GM18951 (cell line): ENCODE data around the gene UBE2K.
"Not testable (repeated sequence)": the region's sequence is repeated elsewhere in the genome, so short reads cannot be mapped to it uniquely, and the experiment has no call there.

Experiments used
- POLR2A ChIP-seq: IDR thresholded peaks from 4 replicates; pipeline ENCODE4 v1.6.1; 2011; ENCODE audit warnings: mild to moderate bottlenecking; ENCODE audit not compliant: insufficient read length, insufficient read depth; ENCODE audit errors: extremely low read depth
- in situ Hi-C: fragments of 300-500 bp; cut with MboI; formaldehyde crosslinking; loops from one replicate; pipeline ENCODE4 v1.12.0; 2022; ENCODE audit warnings: low sequenced_read_pairs, mixed read lengths, inconsistent platforms; ENCODE audit not compliant: unreplicated experiment

The UBE2K gene

DNA sequence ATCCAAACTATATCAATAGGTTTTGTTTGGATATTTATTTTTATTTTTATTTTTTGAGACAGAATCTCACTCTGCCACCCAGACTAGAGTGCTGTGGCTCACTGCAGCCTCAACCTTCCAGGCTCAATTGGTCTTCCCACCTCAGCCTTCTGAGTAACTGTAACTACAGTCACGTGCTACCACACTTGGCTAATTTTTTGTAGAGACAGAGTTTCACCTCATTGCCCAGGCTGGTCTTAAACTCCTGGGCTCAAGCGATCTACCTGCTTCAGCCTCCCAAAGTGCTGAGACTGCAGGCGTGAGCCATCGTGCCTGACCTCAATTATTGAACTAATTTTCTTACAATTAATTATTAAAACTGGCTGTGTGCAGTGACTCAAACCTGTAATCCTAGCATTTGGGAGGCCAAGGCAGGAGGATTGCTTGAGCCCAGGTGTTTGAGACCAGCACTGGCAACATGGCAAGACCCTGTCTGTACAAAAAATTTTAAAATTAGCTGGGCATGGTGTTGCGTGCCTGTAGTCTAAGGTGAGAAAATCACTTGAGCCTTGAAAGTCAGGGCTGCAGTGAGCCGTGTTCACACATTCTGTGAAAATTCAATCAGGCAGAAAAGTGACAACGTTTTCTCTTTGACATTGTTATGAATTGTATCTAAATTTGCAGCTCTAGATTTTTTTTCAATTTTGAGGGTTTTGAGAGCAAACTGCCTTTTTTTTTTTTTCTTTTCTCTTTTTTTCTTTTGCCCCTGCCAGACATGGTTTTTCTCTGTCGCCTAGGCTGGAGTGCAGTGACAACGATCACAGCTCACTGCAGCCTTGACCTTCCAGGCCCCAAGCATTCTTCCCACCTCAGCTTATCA is 66.0 kb downstream of the UBE2K start:
- no peak for TF ChIP-seq POLR2A
- in situ Hi-C loops = no loop called here

DNA sequence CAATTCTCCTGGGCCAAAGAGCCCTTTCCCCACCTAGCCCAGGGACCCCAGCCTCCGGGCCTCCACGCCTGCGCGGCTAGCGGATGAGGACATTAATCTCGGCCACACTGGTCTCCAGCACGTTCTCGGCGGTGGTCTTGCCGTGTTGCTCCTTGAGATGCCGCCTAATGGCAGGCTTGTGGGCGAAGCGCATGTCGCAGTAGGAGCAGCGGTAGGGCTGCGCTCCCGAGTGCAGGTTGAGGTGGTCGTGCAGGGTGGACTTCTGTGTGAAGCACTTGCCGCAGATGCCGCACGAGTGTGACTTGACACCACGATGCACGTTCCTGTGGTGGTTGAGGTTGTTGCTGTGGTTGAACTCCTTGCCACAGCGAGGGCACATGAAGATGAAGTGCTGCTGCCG is 72.1 kb downstream of the UBE2K start:
- TF ChIP-seq POLR2A = no peak
- in situ Hi-C loops = no loop called here

DNA sequence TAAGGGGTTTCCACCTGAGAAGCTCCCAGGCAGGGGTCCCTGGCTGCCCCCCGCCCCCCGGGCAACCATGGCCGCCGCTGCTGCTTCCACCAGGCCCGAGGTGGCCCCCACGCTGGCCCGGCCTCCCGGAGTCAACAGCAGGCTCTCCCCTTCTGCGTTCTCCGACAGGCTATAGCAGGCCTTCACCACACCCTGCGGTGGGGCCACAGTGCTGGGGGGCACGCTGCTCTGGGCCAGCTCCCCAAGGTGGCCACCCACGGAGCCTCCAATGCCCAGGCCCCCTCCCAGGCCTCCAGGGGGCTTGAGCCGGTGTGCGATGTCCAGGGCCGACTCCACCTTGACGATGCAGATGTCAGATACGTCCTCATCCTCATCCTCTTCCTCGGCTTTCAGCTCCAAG is 72.5 kb downstream of the UBE2K start:
- TF ChIP-seq POLR2A = no peak
- in situ Hi-C loops = no loop called here

DNA sequence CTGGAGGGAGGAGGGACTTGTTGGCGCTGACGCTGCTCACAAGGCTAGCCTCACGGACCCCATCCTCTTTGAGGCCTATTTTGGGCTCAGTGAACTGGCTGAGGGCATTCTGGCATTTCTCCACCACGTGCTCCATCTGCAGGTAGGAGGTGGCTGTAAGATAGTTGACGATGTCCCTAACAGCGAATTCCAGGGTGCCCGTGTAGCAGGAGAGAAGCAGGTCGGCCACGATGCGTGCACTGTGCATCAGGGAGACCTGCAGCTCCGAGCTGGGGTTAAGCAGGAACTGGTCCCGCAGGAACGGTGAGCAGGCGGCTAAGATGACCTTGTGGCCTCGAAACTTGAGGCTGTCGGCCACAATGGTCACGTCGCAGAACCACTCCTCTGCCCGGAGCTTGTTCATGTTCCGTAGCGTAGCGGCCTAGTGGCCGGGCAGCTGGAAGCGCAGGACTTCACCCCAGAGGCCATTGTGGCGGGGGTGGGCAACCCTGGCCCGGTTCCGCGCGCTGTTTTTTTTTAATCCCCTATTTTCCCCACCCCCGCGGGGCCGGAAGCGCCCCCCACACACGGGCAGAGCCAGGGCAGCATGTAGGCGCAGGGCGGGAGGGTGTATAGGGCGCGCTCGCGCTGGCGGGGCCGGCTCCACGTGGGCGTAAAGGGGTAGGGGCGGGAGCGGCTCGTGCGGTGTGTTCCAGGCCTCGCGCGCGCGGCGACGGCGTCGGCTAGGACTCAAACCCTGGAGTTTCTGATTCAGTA is 73.2 kb downstream of the UBE2K start:
- in situ Hi-C loops = no loop called here
- no peak for TF ChIP-seq POLR2A

DNA sequence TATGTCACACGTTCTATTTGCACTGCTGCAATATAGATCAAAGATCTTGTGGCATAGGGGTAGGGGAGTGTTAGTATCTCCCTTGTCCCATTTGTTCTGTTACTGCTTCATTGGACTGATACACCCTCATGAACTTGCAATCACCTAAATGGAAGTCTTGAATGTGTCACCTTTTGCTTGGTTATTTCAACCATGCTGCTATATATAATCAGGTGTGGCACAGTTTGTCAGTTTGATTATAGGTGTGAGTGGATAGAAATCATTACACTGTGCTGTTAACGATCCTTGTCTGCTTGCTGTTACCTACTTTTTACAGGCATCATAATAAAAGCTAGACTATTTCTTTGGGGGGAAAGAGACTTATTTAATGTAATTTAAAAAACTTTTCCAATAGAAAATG is 84.1 kb downstream of the UBE2K start:
- in situ Hi-C loops = not testable (repeated sequence)

DNA sequence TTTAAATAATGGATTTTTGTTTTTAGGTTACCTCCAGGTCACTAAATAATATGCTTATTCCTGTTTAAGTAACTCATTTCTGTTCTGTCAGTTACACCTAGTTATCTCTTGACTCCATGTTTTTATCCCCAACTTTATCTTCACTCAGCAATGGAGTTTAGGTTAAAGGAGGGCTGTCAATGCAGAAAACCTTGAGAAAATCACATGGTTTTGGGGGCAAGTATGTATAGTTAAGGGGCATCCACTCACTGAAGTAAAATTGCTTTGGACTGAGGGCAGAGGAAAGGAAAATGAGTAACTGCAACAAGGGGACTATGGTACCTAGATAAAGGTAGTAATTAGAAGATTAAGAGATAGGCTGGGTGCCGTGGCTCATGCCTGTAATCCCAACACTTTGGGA is 87.1 kb downstream of the UBE2K start:
- no peak for TF ChIP-seq POLR2A
- in situ Hi-C loops = no loop called here

DNA sequence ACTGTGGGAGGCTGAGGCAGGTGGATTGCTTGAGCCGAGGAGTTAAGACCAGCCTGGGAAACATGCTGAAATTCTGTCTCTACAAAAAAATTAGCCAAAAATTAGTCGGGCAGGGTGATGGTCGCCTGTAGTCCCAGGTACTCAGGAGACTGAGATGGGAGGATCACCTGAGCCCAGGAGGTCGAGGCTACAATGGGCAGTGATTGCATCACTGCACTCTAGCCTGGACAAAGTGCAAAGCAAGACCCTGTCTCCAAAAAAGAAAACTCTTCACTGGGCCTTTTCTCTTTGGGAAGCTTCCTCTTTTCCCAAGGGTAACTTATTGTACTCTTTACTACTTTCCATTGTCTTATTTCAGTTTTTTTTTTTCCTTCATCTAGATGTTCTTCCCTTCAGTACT is 88.9 kb downstream of the UBE2K start:
- in situ Hi-C loops = no loop called here
- no peak for TF ChIP-seq POLR2A

DNA sequence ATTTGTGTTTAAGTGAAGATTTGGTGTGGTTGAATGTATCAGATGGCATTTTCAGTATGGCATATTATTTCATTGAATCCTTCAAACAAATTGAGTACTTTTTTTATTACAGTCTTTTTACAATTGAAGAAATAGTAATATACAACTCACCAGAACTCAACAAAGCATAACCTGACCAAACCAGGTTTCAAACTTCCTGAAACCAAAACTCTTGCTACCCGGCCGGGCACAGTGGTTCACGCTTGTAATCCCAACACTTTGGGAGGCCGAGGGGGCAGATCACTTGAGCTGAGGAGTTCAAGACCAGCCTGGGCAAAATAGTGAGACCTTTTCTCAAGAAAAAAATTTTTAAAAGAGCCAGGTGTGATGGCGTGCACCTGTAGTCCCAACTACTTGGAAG is 94.2 kb downstream of the UBE2K start:
- TF ChIP-seq POLR2A = no peak
- in situ Hi-C loops = no loop called here

DNA sequence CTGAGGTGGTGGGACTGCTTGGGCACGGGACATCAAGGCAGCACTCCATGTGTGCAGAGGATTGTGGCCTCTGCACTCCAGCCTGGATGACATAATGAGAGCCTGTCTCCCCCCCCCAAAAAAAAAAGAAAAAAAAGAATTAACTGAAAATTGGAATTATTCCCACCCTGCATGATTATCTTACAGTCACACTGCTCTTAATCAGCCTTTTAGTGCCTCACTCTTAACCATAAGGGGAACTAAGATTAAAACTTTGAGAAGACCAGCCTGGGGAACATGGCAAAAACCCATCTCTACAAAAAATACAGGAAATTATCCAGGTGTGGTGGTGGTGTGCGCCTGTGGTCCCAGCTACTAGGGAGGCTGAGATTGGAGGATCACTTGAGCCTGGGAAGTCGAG is 94.6 kb downstream of the UBE2K start:
- TF ChIP-seq POLR2A = no peak
- in situ Hi-C loops = no loop called here

DNA sequence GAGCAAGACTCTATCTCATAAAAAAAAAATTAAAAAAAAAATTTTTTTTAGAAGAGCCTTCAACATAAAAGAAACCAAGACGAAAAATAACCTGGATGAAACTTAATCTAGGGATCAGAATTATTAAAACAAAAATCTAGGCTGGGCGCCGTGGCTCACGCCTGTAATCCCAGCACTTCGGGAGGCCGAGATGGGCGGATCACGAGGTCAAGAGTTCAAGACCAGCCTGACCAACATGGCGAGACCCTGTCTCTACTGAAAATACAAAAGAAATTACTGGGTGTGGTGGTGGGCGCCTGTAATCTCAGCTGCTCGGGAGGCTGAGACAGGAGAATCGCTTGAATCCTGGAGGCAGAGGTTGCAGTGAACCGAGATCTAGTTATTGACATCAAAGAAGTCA is 95.0 kb downstream of the UBE2K start:
- in situ Hi-C loops = not testable (repeated sequence)

DNA sequence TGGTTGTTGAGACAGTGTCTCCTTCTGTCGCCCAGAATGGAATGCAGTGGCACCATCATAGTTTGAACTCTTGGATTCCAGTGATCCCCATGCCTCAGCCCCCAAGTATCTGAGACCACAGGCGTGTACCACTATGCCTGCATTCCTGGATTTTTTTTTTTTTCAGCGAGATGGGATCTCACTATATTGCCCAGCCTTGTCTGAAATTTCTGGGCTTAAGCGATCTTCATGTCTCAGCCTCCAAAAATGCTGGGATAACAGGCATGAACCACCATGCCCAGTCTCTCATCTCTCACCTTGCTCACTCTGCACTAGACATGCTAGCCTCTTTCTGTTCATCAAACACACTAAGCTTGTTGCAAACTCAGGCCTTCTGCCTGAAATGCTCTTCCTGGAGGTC is 104.1 kb downstream of the UBE2K start:
- no peak for TF ChIP-seq POLR2A
- in situ Hi-C loops = no loop called here

DNA sequence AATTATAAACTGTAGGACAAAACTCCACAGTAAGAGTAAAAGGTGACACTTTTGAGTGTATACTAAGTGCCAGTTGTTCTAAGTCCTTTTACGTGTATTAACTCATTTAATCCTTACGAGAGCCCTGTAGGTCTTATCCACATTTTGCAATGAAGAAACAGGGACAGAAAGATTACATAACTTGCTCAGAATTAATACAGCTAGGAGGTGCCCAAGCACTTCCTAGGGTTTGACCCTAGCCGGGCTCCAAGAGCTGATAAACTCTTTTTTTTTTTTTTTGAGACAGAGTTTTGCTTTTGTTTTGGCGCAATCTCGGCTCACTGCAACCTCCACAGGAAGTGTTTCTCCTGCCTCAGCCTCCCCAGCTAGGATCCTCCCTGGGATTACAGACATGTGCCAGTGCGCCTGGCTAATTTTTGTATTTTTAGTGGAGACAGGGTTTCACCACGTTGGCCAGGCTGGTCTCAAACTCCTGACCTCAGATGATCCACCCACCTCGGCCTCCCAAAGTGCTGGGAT is 110.4 kb downstream of the UBE2K start:
- TF ChIP-seq POLR2A = no peak
- in situ Hi-C loops = no loop called here

DNA sequence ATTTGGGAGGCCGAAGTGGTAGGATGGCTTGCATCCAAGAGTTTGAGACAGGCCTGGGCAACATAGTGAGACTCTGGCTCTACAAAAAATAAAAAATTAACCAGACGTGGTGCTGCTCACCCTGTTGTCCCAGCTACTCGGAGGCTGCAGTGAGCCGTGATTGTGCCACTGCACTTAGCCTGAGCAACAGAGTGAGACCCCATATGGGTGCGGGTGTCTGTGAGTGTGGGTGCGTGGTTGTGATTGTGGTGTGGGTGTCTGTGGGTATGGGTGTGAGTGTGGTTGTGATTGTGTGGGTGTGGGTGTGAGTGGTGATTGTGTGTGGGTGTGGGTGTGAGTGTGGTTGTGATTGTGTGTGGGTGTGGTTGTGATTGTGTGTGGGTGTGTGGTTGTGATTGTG is 114.6 kb downstream of the UBE2K start:
- in situ Hi-C loops = no loop called here
- no peak for TF ChIP-seq POLR2A

DNA sequence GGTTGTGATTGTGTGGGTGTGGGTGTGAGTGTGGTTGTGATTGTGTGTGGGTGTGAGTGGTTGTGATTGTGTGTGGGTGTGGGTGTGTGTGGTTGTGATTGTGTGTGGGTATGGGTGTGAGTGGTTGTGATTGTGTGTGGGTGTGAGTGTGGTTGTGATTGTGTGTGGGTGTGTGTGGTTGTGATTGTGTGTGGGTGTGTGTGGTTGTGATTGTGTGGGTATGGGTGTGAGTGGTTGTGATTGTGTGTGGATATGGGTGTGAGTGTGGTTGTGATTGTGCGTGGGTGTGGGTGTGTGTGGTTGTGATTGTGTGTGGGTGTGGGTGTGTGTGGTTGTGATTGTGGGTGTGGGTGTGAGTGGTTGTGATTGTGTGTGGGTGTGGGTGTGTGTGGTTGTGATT is 115.1 kb downstream of the UBE2K start:
- in situ Hi-C loops = not testable (repeated sequence)

DNA sequence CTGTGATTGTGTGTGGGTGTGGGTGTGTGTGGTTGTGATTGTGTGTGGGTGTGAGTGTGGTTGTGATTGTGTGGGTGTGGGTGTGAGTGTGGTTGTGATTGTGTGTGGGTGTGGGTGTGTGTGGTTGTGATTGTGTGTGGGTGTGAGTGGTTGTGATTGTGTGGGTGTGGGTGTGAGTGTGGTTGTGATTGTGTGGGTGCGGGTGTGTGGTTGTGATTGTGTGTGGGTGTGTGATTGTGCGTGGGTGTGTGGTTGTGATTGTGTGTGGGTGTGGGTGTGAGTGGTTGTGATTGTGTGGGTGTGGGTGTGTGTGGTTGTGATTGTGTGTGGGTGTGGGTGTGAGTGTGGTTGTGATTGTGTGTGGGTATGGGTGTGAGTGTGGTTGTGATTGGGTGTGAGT is 115.8 kb downstream of the UBE2K start:
- in situ Hi-C loops = not testable (repeated sequence)
